Thoracic aorta (tissue), 2 donors: ENCODE data around the gene ENOX1. TPM values are rescaled to one million over a fixed set of nuclear protein-coding genes. Genes with fewer than 3 reads are reported as not detected.

Source experiments
- ATAC-seq: fragments of 150-250 bp; one replicate; pipeline ENCODE4 v1.8.0; 2017; ENCODE audit warnings: low read depth; ENCODE audit not compliant: insufficient number of reproducible peaks, low FRiP score
- DNase-seq: peaks from one replicate; pipeline ENCODE4 v3.0.0-alpha.2; 2020; ENCODE audit warnings: low spot score
- H3K27ac ChIP-seq, 2 donors: fragments of 200-600 bp; sonication (generic); 1 replicate in 1 of 2; 2 replicates in 1 of 2; pipeline ENCODE4 v1.5.1; 2016; ENCODE audit warnings: mild to moderate bottlenecking in 2 of 2, moderate library complexity in 2 of 2
- H3K27me3 ChIP-seq: fragments of 200-600 bp; sonication (generic); replicated peaks from 2 replicates; pipeline ENCODE4 v1.6.0; 2016; ENCODE audit warnings: mild to moderate bottlenecking; ENCODE audit not compliant: insufficient read depth
- H3K36me3 ChIP-seq: fragments of 200-600 bp; sonication (generic); one replicate; pipeline ENCODE4 v1.5.1; 2016
- H3K4me1 ChIP-seq, 2 donors: fragments of 200-600 bp; sonication (generic); 1 replicate in 1 of 2; 2 replicates in 1 of 2; pipeline versions ENCODE4 v1.5.1 to v1.6.0; 2016; ENCODE audit warnings: low read depth in 2 of 2, mild to moderate bottlenecking in 1 of 2; ENCODE audit not compliant: control insufficient read depth in 1 of 2
- H3K4me3 ChIP-seq: fragments of 200-600 bp; sonication (generic); 2 replicates; pipeline ENCODE4 v1.5.1; 2016; ENCODE audit warnings: mild to moderate bottlenecking
- H3K9me3 ChIP-seq: fragments of 200-600 bp; sonication (generic); 2 replicates; pipeline ENCODE4 v1.5.1; 2016
- total RNA-seq, 2 donors: library from RNA; depleted of rRNA; stranded (reverse); fragments of >200 nt; gene quantifications; one replicate each; pipeline versions ENCODE4 v1.1.0 to v1.2.3, GENCODE V29; 2016
- TF ChIP-seq, protein P1 (sequence below): fragments of 200-600 bp; sonication (generic); IDR thresholded peaks from one replicate; pipeline ENCODE4 v1.5.1; 2019; ENCODE audit warnings: antibody characterized with exemption

The ENOX1 gene
- total RNA-seq, 2 donors from 2014 or later, result 0.41 to 2.3 TPM

GRCh38 chr13:43567608-43568007 is 219.2 kb downstream of the ENOX1 start:
- DNase-seq, result no peak
- H3K9me3 ChIP-seq, result no peaks in the 10 kb centered on the region
- TF ChIP-seq, protein P1, sequence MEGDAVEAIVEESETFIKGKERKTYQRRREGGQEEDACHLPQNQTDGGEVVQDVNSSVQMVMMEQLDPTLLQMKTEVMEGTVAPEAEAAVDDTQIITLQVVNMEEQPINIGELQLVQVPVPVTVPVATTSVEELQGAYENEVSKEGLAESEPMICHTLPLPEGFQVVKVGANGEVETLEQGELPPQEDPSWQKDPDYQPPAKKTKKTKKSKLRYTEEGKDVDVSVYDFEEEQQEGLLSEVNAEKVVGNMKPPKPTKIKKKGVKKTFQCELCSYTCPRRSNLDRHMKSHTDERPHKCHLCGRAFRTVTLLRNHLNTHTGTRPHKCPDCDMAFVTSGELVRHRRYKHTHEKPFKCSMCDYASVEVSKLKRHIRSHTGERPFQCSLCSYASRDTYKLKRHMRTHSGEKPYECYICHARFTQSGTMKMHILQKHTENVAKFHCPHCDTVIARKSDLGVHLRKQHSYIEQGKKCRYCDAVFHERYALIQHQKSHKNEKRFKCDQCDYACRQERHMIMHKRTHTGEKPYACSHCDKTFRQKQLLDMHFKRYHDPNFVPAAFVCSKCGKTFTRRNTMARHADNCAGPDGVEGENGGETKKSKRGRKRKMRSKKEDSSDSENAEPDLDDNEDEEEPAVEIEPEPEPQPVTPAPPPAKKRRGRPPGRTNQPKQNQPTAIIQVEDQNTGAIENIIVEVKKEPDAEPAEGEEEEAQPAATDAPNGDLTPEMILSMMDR, result no peak
- no peak overlapping the region for H3K4me3 ChIP-seq
- H3K27ac ChIP-seq, result no peak overlapping the region
- H3K36me3 ChIP-seq, result no peaks in the 10 kb centered on the region
- no peak for ATAC-seq
- H3K27me3 ChIP-seq, result no peaks in the 10 kb centered on the region
- H3K4me1 ChIP-seq, result no peaks in the 10 kb centered on the region

GRCh38 chr13:43564952-43565351 is 221.8 kb downstream of the ENOX1 start:
- TF ChIP-seq, protein P1, result no peak
- Histone ChIP-seq H3K4me3 (no peak overlapping the region), H3K36me3 (no peaks in the 10 kb centered on the region), H3K9me3 (no peaks in the 10 kb centered on the region), H3K27me3 (no peaks in the 10 kb centered on the region), H3K27ac (no peak overlapping the region), H3K4me1 (no peaks in the 10 kb centered on the region)
- no peak for DNase-seq
- ATAC-seq, result no peak

GRCh38 chr13:43561081-43561480 is 225.7 kb downstream of the ENOX1 start:
- Histone ChIP-seq H3K4me1 (peaks cover 0 to 14% of the 10 kb centered on the region in 2 donors), H3K27me3 (no peaks in the 10 kb centered on the region), H3K36me3 (no peaks in the 10 kb centered on the region), H3K27ac (no peak overlapping the region), H3K4me3 (no peak overlapping the region), H3K9me3 (no peaks in the 10 kb centered on the region)
- DNase-seq (no peak), ATAC-seq (no peak)
- TF ChIP-seq, protein P1, result no peak

GRCh38 chr13:43558939-43559338 is 227.8 kb downstream of the ENOX1 start:
- Histone ChIP-seq H3K4me1 (peaks cover 0 to 14% of the 10 kb centered on the region in 2 donors), H3K36me3 (no peaks in the 10 kb centered on the region), H3K27ac (no peak overlapping the region), H3K4me3 (no peak overlapping the region), H3K9me3 (no peaks in the 10 kb centered on the region), H3K27me3 (no peaks in the 10 kb centered on the region)
- no peak for ATAC-seq
- DNase-seq, result no peak
- TF ChIP-seq, protein P1, result no peak

DNA sequence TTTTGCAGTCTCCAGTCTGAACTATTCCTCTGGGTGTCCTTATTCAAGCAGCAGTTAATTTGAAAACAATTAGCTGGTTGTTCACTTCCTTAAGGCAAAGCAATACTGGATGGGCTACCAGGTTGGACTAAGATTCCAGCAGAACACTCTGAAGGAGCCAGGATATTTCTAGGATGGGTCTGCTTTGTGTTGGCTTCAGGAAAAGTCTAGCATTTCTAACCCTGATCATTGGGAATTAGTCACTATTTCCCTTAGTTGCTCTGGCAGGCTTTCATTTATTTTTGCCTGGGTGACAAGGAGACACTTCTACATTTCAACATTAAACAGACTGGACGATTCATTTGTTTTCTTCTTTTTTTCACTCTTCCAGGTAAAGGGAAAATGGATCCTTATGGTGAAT is 228.4 kb downstream of the ENOX1 start:
- no peak overlapping the region for H3K4me3 ChIP-seq
- no peak overlapping the region for H3K27ac ChIP-seq
- H3K36me3 ChIP-seq, result no peaks in the 10 kb centered on the region
- TF ChIP-seq, protein P1, result no peak
- peaks cover 0 to 14% of the 10 kb centered on the region in 2 donors for H3K4me1 ChIP-seq
- no peaks in the 10 kb centered on the region for H3K27me3 ChIP-seq
- ATAC-seq, result no peak
- no peak for DNase-seq
- no peaks in the 10 kb centered on the region for H3K9me3 ChIP-seq
